ENCODE data around the gene NFIA.
"Not testable (repeated sequence)": the region's sequence is repeated elsewhere in the genome, so short reads cannot be mapped to it uniquely, and the experiment has no call there.

NFIA gene

DNA sequence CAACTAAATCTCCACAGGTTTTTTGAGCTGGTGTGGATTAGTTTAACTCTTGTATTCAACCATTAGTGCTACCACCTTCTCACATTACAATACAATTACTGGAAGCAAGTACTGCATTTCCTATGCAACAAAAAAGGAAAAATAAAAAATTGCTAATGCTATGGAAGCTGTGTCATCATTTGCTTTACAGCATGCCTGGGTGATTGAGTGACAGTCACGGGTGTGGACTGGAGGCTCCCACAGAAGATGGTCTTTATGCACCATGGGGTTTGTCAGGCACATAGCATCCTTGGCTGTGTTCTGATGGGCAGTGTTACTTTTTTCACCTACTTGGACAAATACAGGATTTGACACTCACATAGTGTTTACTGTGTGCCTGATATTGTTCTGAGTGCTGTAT is 380.3 kb downstream of the NFIA start:
- TF ChIP-seq, protein P1, sequence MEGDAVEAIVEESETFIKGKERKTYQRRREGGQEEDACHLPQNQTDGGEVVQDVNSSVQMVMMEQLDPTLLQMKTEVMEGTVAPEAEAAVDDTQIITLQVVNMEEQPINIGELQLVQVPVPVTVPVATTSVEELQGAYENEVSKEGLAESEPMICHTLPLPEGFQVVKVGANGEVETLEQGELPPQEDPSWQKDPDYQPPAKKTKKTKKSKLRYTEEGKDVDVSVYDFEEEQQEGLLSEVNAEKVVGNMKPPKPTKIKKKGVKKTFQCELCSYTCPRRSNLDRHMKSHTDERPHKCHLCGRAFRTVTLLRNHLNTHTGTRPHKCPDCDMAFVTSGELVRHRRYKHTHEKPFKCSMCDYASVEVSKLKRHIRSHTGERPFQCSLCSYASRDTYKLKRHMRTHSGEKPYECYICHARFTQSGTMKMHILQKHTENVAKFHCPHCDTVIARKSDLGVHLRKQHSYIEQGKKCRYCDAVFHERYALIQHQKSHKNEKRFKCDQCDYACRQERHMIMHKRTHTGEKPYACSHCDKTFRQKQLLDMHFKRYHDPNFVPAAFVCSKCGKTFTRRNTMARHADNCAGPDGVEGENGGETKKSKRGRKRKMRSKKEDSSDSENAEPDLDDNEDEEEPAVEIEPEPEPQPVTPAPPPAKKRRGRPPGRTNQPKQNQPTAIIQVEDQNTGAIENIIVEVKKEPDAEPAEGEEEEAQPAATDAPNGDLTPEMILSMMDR (IDR thresholded peaks at IDR 0.05; ENCODE audit: low read depth, low read length) = no peak
- no peak overlapping the region for H3K4me3 ChIP-seq (replicated peaks in 1 of 2; ENCODE audit: low read depth in 2 of 2, low read length in 2 of 2)
- DNase-seq (ENCODE audit: low read depth in 2 of 2) = no peak

DNA sequence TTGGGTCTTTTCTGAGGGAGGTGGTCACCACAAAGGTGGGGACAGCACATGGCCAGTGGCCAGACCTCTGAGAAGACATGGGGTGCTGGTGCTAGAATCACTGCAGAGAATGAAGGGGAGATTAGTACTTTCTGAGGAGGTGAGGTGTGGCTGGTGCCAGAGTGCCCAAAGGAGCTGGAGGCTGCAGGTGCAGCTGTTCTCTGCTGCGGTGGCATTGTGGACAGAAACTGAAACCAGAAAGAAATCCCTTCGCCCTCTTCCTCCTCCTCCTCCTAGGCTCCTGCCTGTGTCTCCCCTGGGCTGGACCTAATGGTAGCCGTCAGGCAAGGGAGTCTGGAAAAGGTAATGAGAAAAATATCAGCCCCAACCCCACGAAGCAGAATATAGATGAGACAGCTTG is 380.9 kb downstream of the NFIA start:
- TF ChIP-seq, protein P1 (IDR thresholded peaks at IDR 0.05; ENCODE audit: low read depth, low read length) = no peak
- H3K4me3 ChIP-seq (replicated peaks in 1 of 2; ENCODE audit: low read depth in 2 of 2, low read length in 2 of 2) = no peak overlapping the region
- DNase-seq (ENCODE audit: low read depth in 2 of 2) = no peak

DNA sequence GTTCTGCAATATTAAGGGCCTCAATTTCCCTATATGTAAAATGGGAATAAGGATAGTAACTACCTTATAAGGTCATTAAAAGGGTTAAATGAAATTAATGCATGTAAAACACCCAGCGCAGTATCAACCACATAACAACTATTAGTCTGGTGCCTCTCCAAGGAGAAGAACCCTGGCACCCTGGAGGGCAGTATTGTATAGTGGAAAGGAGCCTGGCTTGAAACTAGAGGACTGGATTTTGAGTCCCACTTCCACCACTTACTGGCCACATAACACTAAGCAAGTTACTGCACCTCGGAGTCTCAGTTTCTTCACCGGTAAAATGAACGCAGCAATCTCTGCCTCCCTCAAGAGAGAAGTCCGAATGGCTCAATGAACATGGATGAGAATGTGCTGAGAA is 385.5 kb downstream of the NFIA start:
- not testable (repeated sequence) for DNase-seq (ENCODE audit: low read depth in 2 of 2); H3K4me3 ChIP-seq (replicated peaks in 1 of 2; ENCODE audit: low read depth in 2 of 2, low read length in 2 of 2)

DNA sequence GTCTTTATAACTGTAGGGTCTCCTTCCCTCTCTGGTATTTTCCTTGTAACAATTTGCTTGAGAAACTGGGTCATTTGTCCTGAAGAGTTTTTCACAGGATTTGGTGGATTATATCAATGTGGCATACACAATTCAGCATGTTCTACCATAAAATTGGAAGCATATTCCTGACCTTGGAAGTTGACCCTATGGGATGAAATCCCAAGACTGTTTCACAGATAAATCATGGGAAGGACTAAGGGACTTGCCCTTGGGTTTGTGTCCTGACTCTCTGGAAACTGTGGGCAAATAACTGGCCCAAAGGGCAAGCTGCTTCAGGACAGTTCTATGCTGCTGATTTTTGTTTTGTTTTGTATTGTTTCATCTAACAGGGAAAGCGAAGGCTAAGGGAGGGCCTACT is 387.0 kb downstream of the NFIA start:
- DNase-seq (ENCODE audit: low read depth in 2 of 2) = no peak
- TF ChIP-seq, protein P1 (IDR thresholded peaks at IDR 0.05; ENCODE audit: low read depth, low read length) = no peak
- H3K4me3 ChIP-seq (replicated peaks in 1 of 2; ENCODE audit: low read depth in 2 of 2, low read length in 2 of 2) = no peak overlapping the region

DNA sequence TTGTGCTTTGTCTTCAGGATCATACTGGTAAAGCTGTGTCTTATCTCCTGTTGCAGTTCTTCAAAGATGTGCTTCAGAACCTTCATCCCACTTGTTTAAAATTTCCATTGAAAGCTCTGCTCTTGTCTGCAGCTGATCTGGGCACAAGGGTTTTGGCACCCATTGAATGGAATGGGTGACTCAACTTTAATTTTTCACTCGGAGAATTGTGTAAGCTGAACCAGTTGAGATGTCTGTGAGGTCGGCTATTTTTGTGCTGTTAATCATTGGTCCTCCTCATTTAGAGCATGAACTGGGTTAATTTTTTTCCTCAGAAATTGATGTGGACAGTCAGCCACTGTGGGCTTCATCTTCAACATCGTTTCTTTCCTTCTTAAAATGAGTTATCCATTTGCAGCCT is 390.5 kb downstream of the NFIA start:
- H3K4me3 ChIP-seq (replicated peaks in 1 of 2; ENCODE audit: low read depth in 2 of 2, low read length in 2 of 2) = no peak overlapping the region
- TF ChIP-seq, protein P1 (IDR thresholded peaks at IDR 0.05; ENCODE audit: low read depth, low read length) = no peak
- DNase-seq (ENCODE audit: low read depth in 2 of 2) = peak; percentile 58 to 66

DNA sequence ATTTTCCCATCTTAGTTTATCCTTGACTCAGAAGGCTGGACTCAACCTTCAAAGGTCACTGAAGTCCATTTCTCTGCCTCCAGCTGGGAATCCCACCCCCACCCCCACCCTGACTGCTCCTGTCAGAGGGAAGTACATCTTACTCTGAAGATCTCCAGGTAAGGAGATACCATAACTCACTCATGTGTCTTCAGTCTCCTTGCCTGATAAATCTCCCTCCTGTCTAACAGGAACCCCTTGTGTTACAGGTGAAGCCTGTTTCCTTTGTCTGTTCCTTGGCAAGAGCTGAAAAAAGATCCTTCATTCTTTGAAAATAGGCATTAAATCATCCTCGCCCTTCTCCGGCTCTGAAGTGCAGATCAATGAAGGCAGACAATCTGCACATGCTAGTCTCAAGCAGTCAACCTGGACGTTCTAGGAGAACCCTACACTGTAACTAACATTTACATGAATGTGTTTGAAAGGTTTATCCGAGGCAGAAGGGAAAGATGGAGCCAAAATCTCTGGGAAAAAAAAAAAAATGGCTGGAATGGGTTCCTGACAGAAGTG is 392.0 kb downstream of the NFIA start:
- no peak for DNase-seq (ENCODE audit: low read depth in 2 of 2)
- TF ChIP-seq, protein P1 (IDR thresholded peaks at IDR 0.05; ENCODE audit: low read depth, low read length) = no peak
- no peak overlapping the region for H3K4me3 ChIP-seq (replicated peaks in 1 of 2; ENCODE audit: low read depth in 2 of 2, low read length in 2 of 2)

DNA sequence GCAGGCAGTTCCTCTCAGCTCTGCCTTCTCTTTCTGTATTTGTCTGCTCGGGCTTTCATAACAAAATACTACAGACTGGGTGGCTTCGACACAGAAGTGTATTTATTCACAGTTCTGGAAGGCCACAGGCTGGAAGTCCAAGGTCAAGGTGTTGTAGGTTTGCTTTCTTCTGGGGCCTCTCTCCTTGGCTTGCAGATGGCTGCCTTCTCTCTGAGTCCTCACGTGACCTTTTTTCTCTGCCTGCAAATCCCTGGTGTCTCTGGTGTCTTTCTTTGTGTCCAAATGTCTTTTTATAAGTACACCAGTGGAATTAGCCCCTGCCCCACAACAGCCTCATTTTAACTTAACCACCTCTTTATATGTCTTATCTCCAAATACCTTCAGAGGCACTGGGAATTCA is 392.6 kb downstream of the NFIA start:
- TF ChIP-seq, protein P1 (IDR thresholded peaks at IDR 0.05; ENCODE audit: low read depth, low read length) = no peak
- no peak for DNase-seq (ENCODE audit: low read depth in 2 of 2)
- no peak overlapping the region for H3K4me3 ChIP-seq (replicated peaks in 1 of 2; ENCODE audit: low read depth in 2 of 2, low read length in 2 of 2)
